Astrocyte of the cerebellum (primary cell): ENCODE results near the gene OAS2.
"Not testable (repeated sequence)": the region's sequence is repeated elsewhere in the genome, so short reads cannot be mapped to it uniquely, and the experiment has no call there.

Source experiments
- DNase-seq: peaks from one replicate; pipeline ENCODE4 v3.0.0-alpha.2; 2011; ENCODE audit warnings: low read depth
- H3K4me3 ChIP-seq: 2 replicates; pipeline ENCODE4 v1.5.1; 2011; ENCODE audit warnings: mild to moderate bottlenecking, low read depth, low read length, moderate library complexity
- CTCF ChIP-seq: IDR thresholded peaks from 2 replicates; pipeline ENCODE4 v1.5.1; 2012; ENCODE audit warnings: low read length, low read depth, moderate library complexity, mild to moderate bottlenecking; ENCODE audit errors: missing control alignments
- in situ Hi-C: cut with HindIII; loops from 2 replicates; pipeline ENCODE4 v1.10.0; 2017; ENCODE audit warnings: low sequenced_read_pairs

The OAS2 gene

GRCh38 chr12:112947761-112948160, 30.6 kb upstream of the OAS2 start:
- DNase-seq = no peak
- no peak for TF ChIP-seq CTCF
- in situ Hi-C loops = no loop called here
- no peak overlapping the region for H3K4me3 ChIP-seq

- DNase-seq = no peak
- in situ Hi-C loops = no loop called here
- no peak for TF ChIP-seq CTCF
- H3K4me3 ChIP-seq = no peak overlapping the region
These were observed 29.5 kb upstream of the OAS2 start for GRCh38 chr12:112948806-112949205.

- no peak overlapping the region for H3K4me3 ChIP-seq
- in situ Hi-C loops = no loop called here
- DNase-seq = no peak
- TF ChIP-seq CTCF = no peak
These were observed 27.6 kb upstream of the OAS2 start for GRCh38 chr12:112950701-112951100.

GRCh38 chr12:112957125-112957524, 21.2 kb upstream of the OAS2 start:
- DNase-seq, H3K4me3 ChIP-seq, in situ Hi-C loops: not testable (repeated sequence)

GRCh38 chr12:112961074-112961473, 17.2 kb upstream of the OAS2 start:
- DNase-seq = no peak
- TF ChIP-seq CTCF = no peak
- H3K4me3 ChIP-seq = no peak overlapping the region
- in situ Hi-C loops = no loop called here

GRCh38 chr12:112961536-112961935, 16.8 kb upstream of the OAS2 start:
- H3K4me3 ChIP-seq = no peak overlapping the region
- in situ Hi-C loops = no loop called here
- DNase-seq = no peak
- TF ChIP-seq CTCF = no peak

- no peak overlapping the region for H3K4me3 ChIP-seq
- no peak for TF ChIP-seq CTCF
- no peak for DNase-seq
- in situ Hi-C loops = no loop called here
These were observed 15.8 kb upstream of the OAS2 start for GRCh38 chr12:112962561-112962960.
